ENCODE results near the gene CMSS1. TPM values are rescaled to one million over a fixed set of nuclear protein-coding genes. Genes with fewer than 3 reads are reported as not detected.

The CMSS1 gene
- total RNA-seq, 1 donor from 2014 or later: 41.1 TPM

DNA sequence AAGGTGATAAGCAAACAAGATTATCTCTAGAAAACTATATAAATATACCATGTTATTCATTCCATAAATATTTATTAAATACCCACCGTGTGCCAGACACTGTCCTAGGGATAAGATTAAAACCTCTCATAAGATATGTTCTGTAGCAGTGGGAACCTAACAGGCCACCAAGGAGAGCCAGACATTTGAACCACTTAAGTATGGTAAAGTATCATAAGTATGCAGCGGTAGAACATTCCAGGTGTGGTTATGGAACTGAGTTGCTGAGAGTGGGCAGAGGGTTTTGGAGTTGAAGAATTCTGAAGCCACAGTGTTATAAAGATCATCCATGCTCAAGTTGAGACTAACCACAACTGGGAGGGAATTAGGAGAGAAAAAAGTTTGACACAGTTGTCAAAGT, 282.0 kb downstream of the CMSS1 start:
- H3K27ac Mint-ChIP-seq: no peak overlapping the region
- no peak for ATAC-seq (ENCODE audit: low read depth)
- H3K4me1 Mint-ChIP-seq: peaks cover 27% of the 10 kb centered on the region
- DNase-seq: no peak
- H3K36me3 Mint-ChIP-seq (ENCODE audit: low read depth): peaks cover 3% of the 10 kb centered on the region
- no peaks in the 10 kb centered on the region for H3K27me3 Mint-ChIP-seq
- H3K4me3 Mint-ChIP-seq: no peak overlapping the region
- CTCF ChIA-PET: no interaction called here
- H3K9me3 Mint-ChIP-seq: peaks cover 2% of the 10 kb centered on the region
- TF ChIP-seq, protein P1, sequence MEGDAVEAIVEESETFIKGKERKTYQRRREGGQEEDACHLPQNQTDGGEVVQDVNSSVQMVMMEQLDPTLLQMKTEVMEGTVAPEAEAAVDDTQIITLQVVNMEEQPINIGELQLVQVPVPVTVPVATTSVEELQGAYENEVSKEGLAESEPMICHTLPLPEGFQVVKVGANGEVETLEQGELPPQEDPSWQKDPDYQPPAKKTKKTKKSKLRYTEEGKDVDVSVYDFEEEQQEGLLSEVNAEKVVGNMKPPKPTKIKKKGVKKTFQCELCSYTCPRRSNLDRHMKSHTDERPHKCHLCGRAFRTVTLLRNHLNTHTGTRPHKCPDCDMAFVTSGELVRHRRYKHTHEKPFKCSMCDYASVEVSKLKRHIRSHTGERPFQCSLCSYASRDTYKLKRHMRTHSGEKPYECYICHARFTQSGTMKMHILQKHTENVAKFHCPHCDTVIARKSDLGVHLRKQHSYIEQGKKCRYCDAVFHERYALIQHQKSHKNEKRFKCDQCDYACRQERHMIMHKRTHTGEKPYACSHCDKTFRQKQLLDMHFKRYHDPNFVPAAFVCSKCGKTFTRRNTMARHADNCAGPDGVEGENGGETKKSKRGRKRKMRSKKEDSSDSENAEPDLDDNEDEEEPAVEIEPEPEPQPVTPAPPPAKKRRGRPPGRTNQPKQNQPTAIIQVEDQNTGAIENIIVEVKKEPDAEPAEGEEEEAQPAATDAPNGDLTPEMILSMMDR (IDR thresholded peaks at IDR 0.05): no peak
- POLR2A ChIA-PET: no interaction called here
- intact Hi-C loops (cut with micrococcal nuclease): no loop called here

DNA sequence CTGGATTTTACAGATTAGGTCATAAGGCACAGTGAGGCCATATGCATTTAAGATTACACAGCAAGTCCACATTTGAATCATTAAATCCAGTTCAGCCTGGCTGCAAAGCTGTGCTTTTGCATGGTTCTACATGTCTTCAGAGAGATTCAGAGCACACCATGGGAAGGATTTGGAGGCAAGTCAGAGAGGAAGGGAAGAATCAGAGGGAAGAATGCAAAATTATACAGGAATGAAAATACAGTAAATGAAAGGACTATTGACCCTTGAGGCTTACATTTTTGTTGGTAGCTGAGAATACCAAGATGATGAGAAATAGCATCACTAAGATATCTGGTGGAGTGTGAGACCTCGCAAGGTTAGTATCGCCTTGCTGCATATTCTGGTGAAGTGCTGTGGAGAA, 282.8 kb downstream of the CMSS1 start:
- H3K27me3 Mint-ChIP-seq: no peaks in the 10 kb centered on the region
- ATAC-seq (ENCODE audit: low read depth) (no peak), DNase-seq (no peak)
- TF ChIP-seq, protein P1 (IDR thresholded peaks at IDR 0.05): no peak
- POLR2A ChIA-PET: no interaction called here
- peaks cover 2% of the 10 kb centered on the region for H3K36me3 Mint-ChIP-seq (ENCODE audit: low read depth)
- no peak overlapping the region for H3K4me3 Mint-ChIP-seq
- CTCF ChIA-PET: no interaction called here
- intact Hi-C loops (cut with micrococcal nuclease): no loop called here
- peaks cover 35% of the 10 kb centered on the region for H3K4me1 Mint-ChIP-seq
- H3K9me3 Mint-ChIP-seq: peaks cover 2% of the 10 kb centered on the region
- H3K27ac Mint-ChIP-seq: no peak overlapping the region

DNA sequence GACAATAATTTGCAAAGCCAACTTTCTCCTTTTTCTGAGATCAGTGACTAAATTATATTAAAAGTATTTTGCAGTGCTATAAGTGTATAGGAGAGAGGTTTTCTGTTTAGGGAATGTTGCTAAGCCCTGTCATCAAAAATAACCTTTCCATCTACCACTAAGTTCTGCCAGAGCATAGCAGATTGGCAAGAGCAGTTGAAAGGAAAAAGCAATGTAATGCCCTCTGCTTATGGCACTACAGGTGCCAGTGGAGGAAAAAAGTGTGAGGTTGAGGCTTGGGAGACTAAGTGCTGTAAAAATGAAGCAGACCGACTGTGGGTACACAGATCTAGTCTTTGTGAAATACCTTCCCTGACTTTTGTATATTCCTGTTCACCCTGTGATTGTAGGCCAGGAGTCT, 285.1 kb downstream of the CMSS1 start:
- DNase-seq (no peak), ATAC-seq (ENCODE audit: low read depth) (no peak)
- Mint-ChIP-seq H3K9me3 (peaks cover 2% of the 10 kb centered on the region), H3K4me3 (no peak overlapping the region), H3K36me3 (ENCODE audit: low read depth) (peaks cover 2% of the 10 kb centered on the region), H3K27me3 (no peaks in the 10 kb centered on the region), H3K27ac (no peak overlapping the region), H3K4me1 (peaks cover 49% of the 10 kb centered on the region)
- POLR2A ChIA-PET: no interaction called here
- CTCF ChIA-PET: no interaction called here
- intact Hi-C loops (cut with micrococcal nuclease): no loop called here
- TF ChIP-seq, protein P1 (IDR thresholded peaks at IDR 0.05): no peak

DNA sequence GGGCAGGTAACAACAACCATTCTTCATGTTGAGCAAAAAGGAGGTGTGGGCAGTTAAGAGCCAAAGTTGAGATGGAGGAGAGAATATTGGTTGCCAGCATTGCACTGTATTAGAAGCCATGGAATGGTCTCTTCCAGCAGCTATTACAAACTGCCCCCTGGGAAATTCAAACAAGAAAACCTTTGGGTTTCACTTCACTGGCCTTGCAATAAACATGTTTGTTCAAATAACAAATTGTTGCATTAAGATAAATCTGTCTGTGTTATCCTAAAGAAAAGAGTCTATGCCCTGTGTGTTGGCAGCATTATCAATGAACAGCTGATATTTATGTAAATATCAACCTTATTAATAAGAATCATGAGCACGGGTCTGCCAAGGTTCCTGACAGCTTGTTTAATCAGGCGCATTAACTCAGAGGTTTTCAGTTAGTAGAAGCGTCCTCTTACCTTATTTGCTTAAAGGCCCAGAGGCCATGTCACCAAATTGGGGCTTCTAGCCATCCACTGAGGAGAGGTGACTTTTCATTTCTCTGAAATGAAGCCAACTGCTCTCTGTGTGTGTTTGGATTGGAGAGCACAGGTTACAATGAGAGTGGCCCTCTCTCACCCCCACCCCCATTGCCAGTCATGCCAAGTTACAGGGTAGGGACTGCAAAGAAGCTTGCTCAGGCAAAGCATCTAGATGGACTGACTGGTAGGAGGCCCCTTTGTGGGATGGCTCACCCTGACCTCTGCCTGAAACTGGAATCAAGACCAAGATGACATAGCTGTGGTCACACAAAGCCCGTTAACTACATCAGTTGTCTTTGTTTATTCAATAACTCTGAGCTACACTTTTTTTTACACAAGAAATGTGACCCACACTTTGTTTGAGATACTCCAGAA, 286.1 kb downstream of the CMSS1 start:
- Mint-ChIP-seq H3K4me1 (peaks cover 49% of the 10 kb centered on the region), H3K36me3 (ENCODE audit: low read depth) (peaks cover 2% of the 10 kb centered on the region), H3K9me3 (peaks cover 2% of the 10 kb centered on the region), H3K27me3 (no peaks in the 10 kb centered on the region), H3K27ac (peak overlapping the region; percentile 57), H3K4me3 (peak overlapping the region; percentile 26)
- TF ChIP-seq, protein P1 (IDR thresholded peaks at IDR 0.05): no peak
- DNase-seq: no peak
- POLR2A ChIA-PET: interaction anchor here (0.6 to 1.3 kb wide), 2 partner anchors 13 to 57 kb away, joined by 4 to 7 read pairs; no protein-coding TSS in a partner anchor
- intact Hi-C loops (cut with micrococcal nuclease): loop anchor here (2.0 kb wide), 2 partner anchors 35 to 59 kb away; no protein-coding TSS in a partner anchor
- peak; percentile 56 for ATAC-seq (ENCODE audit: low read depth)
- CTCF ChIA-PET: interaction anchor here (0.7 kb wide), 1 partner anchor 35 kb away, joined by 3 read pairs; no protein-coding TSS in a partner anchor

DNA sequence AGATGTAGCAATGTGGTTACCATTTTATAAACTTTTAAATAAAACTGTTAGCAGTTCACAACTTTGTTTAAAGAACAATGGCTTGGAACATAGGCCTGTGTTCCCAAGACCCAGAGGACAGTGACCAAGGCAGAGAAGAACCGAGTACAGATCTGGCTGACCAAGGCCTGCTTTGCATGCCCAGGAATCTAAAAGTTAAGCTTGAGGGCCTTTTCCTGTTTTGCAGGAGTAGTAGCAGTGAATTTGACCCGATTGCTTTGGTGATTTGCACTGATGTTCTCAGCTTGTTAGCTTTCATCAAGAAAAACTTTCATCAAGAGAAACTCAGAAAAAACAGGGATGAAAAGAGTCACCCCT, 286.8 kb downstream of the CMSS1 start:
- peaks cover 2% of the 10 kb centered on the region for H3K36me3 Mint-ChIP-seq (ENCODE audit: low read depth)
- H3K4me1 Mint-ChIP-seq: peaks cover 49% of the 10 kb centered on the region
- no peaks in the 10 kb centered on the region for H3K27me3 Mint-ChIP-seq
- H3K9me3 Mint-ChIP-seq: peaks cover 2% of the 10 kb centered on the region
- TF ChIP-seq, protein P1 (IDR thresholded peaks at IDR 0.05): no peak
- ATAC-seq (ENCODE audit: low read depth): no peak
- ChIA-PET POLR2A (interaction anchor here (1.3 kb wide), 1 partner anchor 57 kb away, joined by 4 read pairs; no protein-coding TSS in a partner anchor), CTCF (no interaction called here)
- no peak overlapping the region for H3K4me3 Mint-ChIP-seq
- no peak for DNase-seq
- intact Hi-C loops (cut with micrococcal nuclease): loop anchor here (2.0 kb wide), 2 partner anchors 36 to 60 kb away; no protein-coding TSS in a partner anchor
- peak overlapping the region; percentile 36 for H3K27ac Mint-ChIP-seq

Data from activated B cell treated with CpG ODN at 0.5 μM for 24 hours (primary cell).